HG03045 (cell line): Measurements from ENCODE around the gene PRELID2.
A peak's percentile ranks its signal among the peaks of the same experiment; 100 is the strongest.
"Not testable (repeated sequence)": the region's sequence is repeated elsewhere in the genome, so short reads cannot be mapped to it uniquely, and the experiment has no call there.

Experiments
- ATAC-seq: cut with Tn5 transposase; IDR thresholded peaks from one replicate; pipeline ENCODE4 v1.9.1; 2021; ENCODE audit warnings: mild to moderate bottlenecking, moderate library complexity; ENCODE audit not compliant: unreplicated experiment

Gene PRELID2

GRCh38 chr5:145834917-145835847 is at the start of gene PRELID2:
PRELID2 (minus strand) TSS chr5:145835342; CDS start chr5:145835251, 91 bp downstream.
- peak; percentile 88 for ATAC-seq

DNA sequence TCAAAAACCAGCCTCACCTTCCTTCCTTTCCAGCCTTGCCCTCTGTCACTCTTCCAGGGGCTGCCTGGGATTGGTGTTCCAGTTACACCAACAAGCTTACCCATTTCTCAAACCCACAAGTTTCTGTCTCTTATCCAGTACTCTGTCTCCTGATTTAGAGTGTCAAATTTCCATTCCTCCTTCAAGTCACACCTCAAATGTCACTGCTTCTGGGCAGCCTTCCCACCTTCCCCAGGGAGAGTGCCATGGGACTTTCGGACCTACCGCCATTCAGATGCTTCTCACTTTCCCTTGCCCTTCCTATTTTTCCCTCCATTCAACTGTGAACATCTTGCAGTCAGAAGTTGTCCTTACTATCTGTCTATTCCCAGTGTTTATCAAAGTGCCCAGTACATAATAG is 39.6 kb upstream of the PRELID2 start:
- ATAC-seq, result no peak

- no peak for ATAC-seq
Observed at GRCh38 chr5:145872914-145873313, 37.8 kb upstream of the PRELID2 start, which contains the start of gene GRXCR2. GRXCR2 (minus strand) TSS chr5:145873014; CDS start chr5:145872968, 46 bp downstream.

GRCh38 chr5:145872486-145872885 is 37.3 kb upstream of the PRELID2 start:
- no peak for ATAC-seq

GRCh38 chr5:145869753-145870152 is 34.6 kb upstream of the PRELID2 start:
- no peak for ATAC-seq

DNA sequence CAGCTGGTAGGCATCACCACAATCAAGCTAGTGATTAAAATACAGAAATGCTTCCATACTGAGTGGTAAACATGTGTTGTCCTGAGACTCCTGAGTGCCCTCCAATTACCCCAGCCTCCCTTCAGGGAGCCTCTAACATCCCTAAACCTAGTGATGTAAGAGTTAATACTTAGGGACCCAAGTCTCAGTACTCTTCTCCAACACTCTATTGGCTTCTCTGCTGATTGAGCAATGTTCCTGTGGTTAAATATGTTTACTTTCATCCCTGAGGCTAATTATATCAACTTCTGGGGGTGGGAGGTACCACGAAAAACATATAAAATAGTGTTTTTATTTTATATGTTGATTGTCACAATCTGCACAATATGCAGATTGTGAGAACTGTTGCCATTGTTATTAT is 32.7 kb upstream of the PRELID2 start:
- no peak for ATAC-seq

- not testable (repeated sequence) for ATAC-seq
Observed at GRCh38 chr5:145864432-145864831, 29.3 kb upstream of the PRELID2 start.

GRCh38 chr5:145863003-145863402 is 27.9 kb upstream of the PRELID2 start:
- no peak for ATAC-seq

DNA sequence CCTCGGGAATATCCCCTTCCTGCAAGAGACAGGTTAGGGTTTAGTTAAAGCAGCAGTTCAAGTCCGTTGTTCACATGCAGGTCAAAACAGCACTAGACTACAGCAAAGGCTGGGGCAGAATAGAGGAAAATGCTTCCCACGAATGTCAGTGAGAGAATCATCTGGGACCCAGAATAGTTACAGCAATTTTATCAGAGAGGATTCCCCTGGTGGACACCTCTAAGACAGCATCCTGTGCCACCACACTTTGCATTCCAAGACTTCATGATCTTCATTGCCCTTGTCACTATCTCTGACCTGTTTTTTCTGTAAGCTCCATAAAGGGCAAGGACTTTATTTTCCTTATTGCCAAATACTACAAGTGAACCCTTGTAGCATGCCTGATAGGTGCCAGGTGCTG is 24.8 kb upstream of the PRELID2 start:
- no peak for ATAC-seq

DNA sequence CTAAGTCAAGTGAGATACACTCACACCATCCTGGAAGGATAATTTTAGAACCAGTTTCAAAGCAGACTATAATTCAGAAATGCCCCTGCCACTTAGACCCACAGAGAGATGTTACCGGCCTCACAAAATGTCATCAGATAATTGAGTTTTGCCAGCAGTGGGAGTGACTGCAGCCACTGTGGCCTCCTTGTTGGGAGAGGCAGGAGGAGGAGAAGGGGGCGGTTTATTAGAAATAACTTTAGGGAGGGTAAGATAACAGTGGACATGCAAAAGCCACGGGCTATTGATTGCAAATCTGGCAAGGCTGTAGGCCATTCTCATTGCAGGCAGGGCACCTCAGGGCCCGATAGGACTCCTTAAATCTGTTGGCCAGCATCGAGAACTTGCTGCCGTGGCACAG is 24.3 kb upstream of the PRELID2 start:
- no peak for ATAC-seq

- no peak for ATAC-seq
Observed at GRCh38 chr5:145858959-145859358, 23.8 kb upstream of the PRELID2 start.

- no peak for ATAC-seq
Observed at GRCh38 chr5:145856285-145856818, 21.2 kb upstream of the PRELID2 start.

- ATAC-seq, result no peak
Observed at GRCh38 chr5:145855763-145856267, 20.7 kb upstream of the PRELID2 start.

DNA sequence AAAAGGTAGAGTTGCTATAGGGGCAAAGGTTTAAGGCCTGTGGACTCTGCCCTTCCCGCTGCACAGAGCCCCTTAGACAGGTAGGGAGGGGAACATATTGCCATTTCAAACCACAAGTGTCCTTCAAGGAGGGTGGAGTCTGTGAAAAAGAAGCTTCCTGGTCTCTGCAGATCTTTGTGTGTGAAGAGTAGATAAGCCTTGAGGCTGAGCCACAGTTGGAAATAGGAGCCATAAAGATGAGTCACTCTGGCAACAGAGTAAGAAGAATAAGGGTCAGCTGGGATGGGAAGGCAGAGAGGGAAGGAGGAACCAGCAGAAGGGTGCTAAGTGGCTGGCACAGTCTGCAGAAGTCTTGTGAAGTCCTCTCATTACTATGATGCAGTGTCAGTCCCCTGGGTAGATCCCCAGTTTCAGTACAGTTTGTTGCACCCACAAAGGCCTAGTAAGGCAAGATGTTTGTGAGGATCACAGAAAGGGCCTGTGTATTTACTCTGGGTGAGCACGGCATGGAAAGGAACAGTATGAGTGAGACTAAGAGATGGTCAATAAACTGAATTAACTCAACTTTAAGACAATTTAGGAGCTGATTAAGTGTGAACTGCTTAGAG is 19.6 kb upstream of the PRELID2 start:
- ATAC-seq, result no peak

- ATAC-seq, result no peak
Observed at GRCh38 chr5:145853781-145854376, 18.7 kb upstream of the PRELID2 start.

- ATAC-seq, result no peak
Observed at GRCh38 chr5:145852990-145853389, 17.8 kb upstream of the PRELID2 start.

DNA sequence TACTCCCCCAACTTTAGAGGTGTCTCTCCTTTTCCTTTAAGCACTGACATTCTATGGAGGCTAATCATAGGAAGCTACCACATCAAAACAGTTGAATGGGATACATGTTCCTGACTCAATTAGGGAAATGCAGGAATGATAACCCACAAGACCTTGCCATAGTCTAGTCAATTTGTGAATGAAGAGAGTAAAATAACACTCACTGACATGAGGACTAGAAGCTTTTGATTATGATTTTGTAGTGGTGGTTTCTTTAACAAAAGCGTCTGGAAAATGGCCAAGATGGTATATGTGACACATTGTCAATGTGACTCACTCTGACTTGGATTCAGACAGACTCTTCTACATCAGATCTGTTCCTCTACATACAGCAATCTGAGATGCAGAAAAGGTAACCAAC is 13.7 kb upstream of the PRELID2 start:
- ATAC-seq, result no peak

- ATAC-seq, result no peak
Observed at GRCh38 chr5:145847499-145848497, 12.7 kb upstream of the PRELID2 start.

- ATAC-seq, result no peak
Observed at GRCh38 chr5:145846081-145846480, 10.9 kb upstream of the PRELID2 start.

DNA sequence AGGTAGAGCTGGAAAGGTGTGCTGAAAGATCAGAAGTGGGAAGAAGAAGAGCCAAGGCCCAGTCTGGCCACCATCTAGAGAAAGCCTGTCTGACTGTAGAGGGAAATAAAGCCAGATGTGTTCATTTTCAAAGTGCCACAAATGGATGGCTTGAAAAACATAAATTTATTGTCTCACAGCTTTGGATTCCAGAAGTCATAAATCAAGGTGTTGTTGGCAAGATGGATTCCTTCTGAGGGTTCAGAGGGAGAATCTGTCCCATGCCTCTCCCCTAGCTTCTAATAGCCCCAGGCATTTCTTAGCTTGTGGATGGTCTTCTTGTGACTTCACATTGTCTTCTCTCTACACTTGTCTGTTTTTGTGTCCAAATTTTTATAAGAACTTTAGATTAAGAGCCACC is 6.2 kb upstream of the PRELID2 start:
- no peak for ATAC-seq
